ENCODE measurements around the gene MAPK6. TPM values are rescaled to one million over a fixed set of nuclear protein-coding genes. Genes with fewer than 3 reads are reported as not detected.

The MAPK6 gene
- total RNA-seq, 2 experiments from 2014 or later, result 48.5 to 49.8 TPM

GRCh38 chr15:52037889-52038505, 19.0 kb downstream of the MAPK6 start:
- no peak for DNase-seq
- Mint-ChIP-seq H3K4me1 (ENCODE audit: low read depth) (peaks cover 76% of the 10 kb centered on the region), H3K36me3 (ENCODE audit: low read depth) (peaks cover 27% of the 10 kb centered on the region), H3K27ac (no peak overlapping the region), H3K9me3 (peaks cover 3% of the 10 kb centered on the region), H3K27me3 (no peaks in the 10 kb centered on the region), H3K4me3 (no peak overlapping the region)
- no peak for TF ChIP-seq CTCF (IDR thresholded peaks at IDR 0.05)
- CTCF ChIA-PET, result no interaction called here
- no peak overlapping the region for H3K4me3 ChIP-seq (ENCODE audit: low read length)
- H3K27ac ChIP-seq (ENCODE audit: low read depth in 1 of 2, low read length in 2 of 2), result no peak overlapping the region
- H3K9me3 ChIP-seq (ENCODE audit: control insufficient read depth in 1 of 2, insufficient read depth in 1 of 2, low read length in 2 of 2), result peaks cover 0 to 8% of the 10 kb centered on the region in 2 experiments
- H3K36me3 ChIP-seq (ENCODE audit: insufficient read depth, low read length), result peaks cover 3% of the 10 kb centered on the region
- intact Hi-C loops (cut with DNase I, micrococcal nuclease), result no loop called here
- H3K4me1 ChIP-seq (ENCODE audit: insufficient read depth, low read length), result peaks cover 10% of the 10 kb centered on the region
- POLR2A ChIA-PET, result interaction anchor here (2.4 kb wide), 1 partner anchor 18 kb away, joined by 6 read pairs; no protein-coding TSS in a partner anchor
- H3K27me3 ChIP-seq (ENCODE audit: control insufficient read depth in 1 of 2, insufficient read depth in 2 of 2, low read length in 2 of 2), result no peaks in the 10 kb centered on the region
- ATAC-seq (ENCODE audit: poor library complexity), result no peak

DNA sequence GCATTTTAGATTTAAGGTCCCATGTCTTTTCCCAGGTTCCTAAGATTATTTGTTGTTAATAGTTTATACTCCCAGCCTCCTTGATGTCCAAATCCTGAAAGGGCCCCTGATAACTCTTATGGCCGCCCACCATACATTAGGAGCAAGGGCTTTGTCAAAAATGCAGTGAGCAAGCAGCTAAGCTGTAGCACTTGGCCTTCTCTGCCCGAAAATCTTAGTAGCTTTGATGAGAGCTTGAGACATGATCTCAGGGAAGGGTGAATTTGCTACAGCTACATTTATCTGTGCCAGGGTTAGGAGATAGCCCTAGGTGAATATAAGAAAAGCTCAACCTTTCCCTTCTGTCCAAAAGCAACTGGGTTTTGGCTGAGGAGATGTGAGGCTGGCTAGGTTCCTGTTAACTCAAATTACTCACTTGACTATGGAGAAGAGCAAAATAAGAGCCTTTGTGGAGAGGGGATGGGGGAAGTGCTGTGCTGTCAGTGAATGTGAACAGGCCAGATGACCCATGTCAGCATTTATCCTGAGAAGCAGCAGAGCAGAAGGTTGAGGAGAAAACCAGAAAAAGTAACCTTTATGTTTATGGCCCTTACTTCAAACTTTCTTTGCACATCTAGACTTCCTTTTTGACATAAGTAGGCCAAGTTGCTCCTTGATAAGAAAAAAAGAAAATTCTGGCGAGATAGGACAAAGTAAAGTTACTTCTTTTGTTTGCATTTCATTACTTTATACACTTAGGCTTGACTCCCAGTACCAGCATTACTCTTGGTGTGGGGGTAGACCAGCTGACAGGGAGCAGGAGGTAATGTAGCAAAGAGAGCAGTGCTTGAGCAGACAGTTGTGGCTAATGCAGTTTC, 21.1 kb downstream of the MAPK6 start:
- Histone ChIP-seq H3K4me1 (ENCODE audit: insufficient read depth, low read length) (peaks cover 10% of the 10 kb centered on the region), H3K36me3 (ENCODE audit: insufficient read depth, low read length) (no peaks in the 10 kb centered on the region), H3K27ac (ENCODE audit: low read depth in 1 of 2, low read length in 2 of 2) (peak overlapping the region in 1 of 2 donors; percentile 19), H3K27me3 (ENCODE audit: control insufficient read depth in 1 of 2, insufficient read depth in 2 of 2, low read length in 2 of 2) (no peaks in the 10 kb centered on the region), H3K9me3 (ENCODE audit: control insufficient read depth in 1 of 2, insufficient read depth in 1 of 2, low read length in 2 of 2) (no peaks in the 10 kb centered on the region), H3K4me3 (ENCODE audit: low read length) (no peak overlapping the region)
- TF ChIP-seq CTCF (IDR thresholded peaks at IDR 0.05), result no peak
- peaks cover 9% of the 10 kb centered on the region for H3K36me3 Mint-ChIP-seq (ENCODE audit: low read depth)
- peaks cover 69% of the 10 kb centered on the region for H3K4me1 Mint-ChIP-seq (ENCODE audit: low read depth)
- ChIA-PET POLR2A (no interaction called here), CTCF (no interaction called here)
- intact Hi-C loops (cut with DNase I, micrococcal nuclease), result no loop called here
- H3K4me3 Mint-ChIP-seq, result peak overlapping the region; percentile 16
- no peaks in the 10 kb centered on the region for H3K9me3 Mint-ChIP-seq
- ATAC-seq (ENCODE audit: poor library complexity), result no peak
- H3K27ac Mint-ChIP-seq, result peak overlapping the region; percentile 40
- no peak for DNase-seq
- no peaks in the 10 kb centered on the region for H3K27me3 Mint-ChIP-seq

DNA sequence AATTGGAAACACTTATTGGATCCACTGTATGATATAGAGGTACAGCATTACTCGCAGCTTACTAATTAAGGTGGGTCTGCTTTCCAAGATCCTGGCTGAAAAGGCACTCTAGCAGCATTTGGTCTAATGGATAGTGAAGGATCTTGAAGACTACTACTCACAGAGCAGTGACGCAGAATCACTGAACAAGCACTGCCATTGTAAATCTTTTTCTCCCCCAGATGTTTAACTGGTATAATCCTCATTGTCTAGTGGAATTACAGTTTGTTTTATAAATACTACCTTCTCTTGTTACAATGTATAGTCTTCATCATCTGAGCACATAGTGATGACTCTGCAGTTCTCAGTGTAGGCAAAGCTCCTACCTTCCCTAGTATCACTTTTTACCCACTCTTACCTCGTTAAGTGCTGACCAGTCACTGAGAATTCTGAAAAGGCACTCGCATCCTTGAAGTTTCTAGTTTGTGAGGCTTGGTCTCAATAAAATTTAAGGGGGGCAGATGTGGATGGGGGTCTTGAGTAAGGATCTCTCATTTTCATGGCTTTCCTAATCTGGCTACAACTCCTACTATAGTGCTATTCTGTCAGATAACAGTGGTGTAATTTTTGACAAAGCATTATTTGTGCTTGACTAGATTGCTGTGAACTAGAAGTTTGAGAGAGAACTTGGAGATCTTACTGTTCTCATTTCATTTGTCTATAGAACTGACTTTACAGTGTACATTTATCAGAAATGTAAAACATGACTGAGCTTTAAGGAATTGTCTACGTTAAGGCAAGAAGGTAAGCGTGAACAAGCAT, 23.2 kb downstream of the MAPK6 start:
- ATAC-seq (ENCODE audit: poor library complexity), result no peak
- ChIA-PET POLR2A (interaction anchor here (0.6 to 1.0 kb wide), 2 partner anchors 23 to 93 kb away, joined by 3 to 4 read pairs; no protein-coding TSS in a partner anchor), CTCF (interaction anchor here (1.7 kb wide), 1 partner anchor 71 kb away, joined by 5 read pairs; the partner anchor contains the start of gene LEO1)
- Mint-ChIP-seq H3K36me3 (ENCODE audit: low read depth) (peaks cover 14% of the 10 kb centered on the region), H3K4me3 (no peak overlapping the region), H3K27me3 (no peaks in the 10 kb centered on the region), H3K27ac (peak overlapping the region; percentile 16), H3K4me1 (ENCODE audit: low read depth) (peaks cover 87% of the 10 kb centered on the region), H3K9me3 (no peaks in the 10 kb centered on the region)
- Histone ChIP-seq H3K27me3 (ENCODE audit: control insufficient read depth in 1 of 2, insufficient read depth in 2 of 2, low read length in 2 of 2) (no peaks in the 10 kb centered on the region), H3K4me3 (ENCODE audit: low read length) (no peak overlapping the region), H3K4me1 (ENCODE audit: insufficient read depth, low read length) (peaks cover 16% of the 10 kb centered on the region), H3K36me3 (ENCODE audit: insufficient read depth, low read length) (no peaks in the 10 kb centered on the region), H3K9me3 (ENCODE audit: control insufficient read depth in 1 of 2, insufficient read depth in 1 of 2, low read length in 2 of 2) (no peaks in the 10 kb centered on the region), H3K27ac (ENCODE audit: low read depth in 1 of 2, low read length in 2 of 2) (no peak overlapping the region)
- intact Hi-C loops (cut with DNase I, micrococcal nuclease), result no loop called here
- no peak for TF ChIP-seq CTCF (IDR thresholded peaks at IDR 0.05)
- DNase-seq, result no peak
